GM12878 (cell line): ENCODE data around the gene SLTM. TPM values are rescaled to one million over a fixed set of nuclear protein-coding genes. Genes with fewer than 3 reads are reported as not detected.

Experiments
- ATAC-seq: fragments of 200-7000 bp; cut with Tn5 transposase; 3 replicates; pipeline ENCODE4 v1.9.1; 2020; ENCODE audit warnings: mild to moderate bottlenecking, moderate library complexity
- BruUV-seq: library from RNA; stranded (reverse); fragments of 400-500 nt; replicated peaks from 2 replicates; lab custom pipeline; 2021; lab: Mats Ljungman, UMichigan
- CTCF ChIA-PET: fragments of 300-600 bp; sonication (Branson Sonifier 250); formaldehyde crosslinking; extraction: SDS; loops from one replicate; lab custom pipeline; 2021; ENCODE audit warnings: inconsistent platforms; lab: Yijun Ruan, JAX
- POLR2A ChIA-PET: fragments of 350-600 bp; formaldehyde crosslinking; extraction: SDS; loops from one replicate; lab custom pipeline; 2021; ENCODE audit warnings: inconsistent platforms; lab: Charles Lee
- RAD21 ChIA-PET: fragments of 300-600 bp; sonication (Branson Sonifier 250); formaldehyde crosslinking; loops from one replicate; lab custom pipeline; 2023; ENCODE audit warnings: antibody characterized with exemption; ENCODE audit not compliant: unreplicated experiment; lab: Charles Lee
- SMC1A ChIA-PET: fragments of 300-600 bp; sonication (Branson Sonifier 250); formaldehyde crosslinking; loops from one replicate; lab custom pipeline; 2023; ENCODE audit not compliant: unreplicated experiment, uncharacterized antibody; lab: Charles Lee
- DNase-seq: peaks from one replicate; pipeline ENCODE4 v3.0.0-alpha.2; 2011; ENCODE audit warnings: low read depth, low spot score
- FAIRE-seq: peaks from 3 replicates; lab custom pipeline; 2011; peaks lifted over from hg19 to GRCh38; lab: Jason Lieb, UNC
- H2AFZ ChIP-seq: 2 replicates; pipeline ENCODE4 v1.6.0; 2011; ENCODE audit warnings: low read depth, low read length, control low read depth; ENCODE audit not compliant: control insufficient read depth
- H3K27ac ChIP-seq: 2 replicates; pipeline ENCODE4 v1.5.1; 2011; ENCODE audit warnings: control low read depth; ENCODE audit not compliant: control insufficient read depth, insufficient read depth
- H3K27me3 ChIP-seq, 2 experiments: replicated peaks in 1 of 2; 2 replicates each; pipeline versions ENCODE4 v1.6.0 to v1.6.1; 2011; ENCODE audit warnings: low read length in 1 of 2; ENCODE audit not compliant: control insufficient read depth in 2 of 2, insufficient read depth in 2 of 2
- H3K36me3 ChIP-seq, 2 experiments: 2 replicates each; pipeline ENCODE4 v1.5.1; 2011; ENCODE audit warnings: low read length in 1 of 2; ENCODE audit not compliant: control insufficient read depth in 2 of 2, insufficient read depth in 2 of 2
- H3K4me1 ChIP-seq: 2 replicates; pipeline ENCODE4 v1.6.1; 2011; ENCODE audit warnings: mild to moderate bottlenecking, low read length, moderate library complexity, mixed read lengths; ENCODE audit not compliant: control insufficient read depth, insufficient read depth
- H3K4me2 ChIP-seq: 2 replicates; pipeline ENCODE4 v1.6.0; 2011; ENCODE audit warnings: control low read depth; ENCODE audit not compliant: control insufficient read depth, insufficient read depth
- H3K4me3 ChIP-seq: fragments of 200-600 bp; sonication (generic); 2 replicates; pipeline ENCODE4 v1.5.1; 2016
- H3K79me2 ChIP-seq: 2 replicates; pipeline ENCODE4 v1.6.0; 2011; ENCODE audit warnings: low read length; ENCODE audit not compliant: control insufficient read depth, insufficient read depth
- H3K9ac ChIP-seq: 2 replicates; pipeline ENCODE4 v1.8.0; 2011; ENCODE audit warnings: low read length, control low read depth, mixed read lengths; ENCODE audit not compliant: control insufficient read depth, insufficient read depth
- H3K9me3 ChIP-seq: replicated peaks from 3 replicates; pipeline ENCODE4 v1.5.1; 2011; ENCODE audit warnings: mild to moderate bottlenecking, low read length; ENCODE audit not compliant: control insufficient read depth, insufficient read depth
- H4K20me1 ChIP-seq: 2 replicates; pipeline ENCODE4 v1.6.0; 2011; ENCODE audit not compliant: control insufficient read depth, insufficient read depth
- NR2F1 ChIP-seq: fragments of 450-650 bp; conservative IDR thresholded peaks from 2 replicates; pipeline ENCODE4 v1.6.1; 2017; ENCODE audit warnings: mild to moderate bottlenecking
- NRF1 ChIP-seq: conservative IDR thresholded peaks from 2 replicates; pipeline ENCODE4 v1.6.1; 2011; ENCODE audit warnings: mild to moderate bottlenecking, low read depth, low read length, improper control_type of control experiment
- ZZZ3 ChIP-seq: IDR thresholded peaks from 2 replicates; pipeline ENCODE4 v1.6.1; 2011; ENCODE audit warnings: low read depth; ENCODE audit not compliant: control insufficient read depth, insufficient read length
- WGBS: methylation state at CpG from one replicate; pipeline ENCODE4 v1.1.6; 2016; ENCODE audit warnings: low lambda C conversion rate; ENCODE audit not compliant: insufficient replicate concordance, insufficient coverage; ENCODE audit errors: missing lambda C conversion rate; 5-methylcytosine and 5-hydroxymethylcytosine counted together
- in situ Hi-C: fragments of 300-500 bp; cut with MboI; formaldehyde crosslinking; loops from 9 replicates; pipeline ENCODE4 v1.14.3; 2018; ENCODE audit warnings: mixed read lengths
- intact Hi-C: fragments of 100-400 bp; cut with micrococcal nuclease; formaldehyde crosslinking; loops from one replicate; pipeline ENCODE4 v1.14.2; 2022; ENCODE audit not compliant: unreplicated experiment
- polyA plus RNA-seq, 11 experiments: library from polyadenylated mRNA; depleted of rRNA in 4 of 11; unstranded in 6 of 11; stranded (reverse) in 5 of 11; fragments of >200 nt; fragmentation: Nextera tagmentation in 4 of 11; fragmentation: Illumina TruSeq in 1 of 11; extraction: Ambion mirVana in 4 of 11; extraction: Trizol in 1 of 11; gene quantifications; 1 replicate in 1 of 11; 2 replicates in 10 of 11; pipeline versions ENCODE4 v1.2.1 to v1.2.3, GENCODE V29; 2011 to 2016; ENCODE audit warnings: inconsistent platforms in 2 of 11, missing spikeins in 2 of 11, low read depth in 1 of 11
- total RNA-seq, 4 experiments: library from RNA; depleted of rRNA in 3 of 4; stranded (reverse); fragments of >200 nt in 3 of 4; fragmentation: Illumina TruSeq in 1 of 4; extraction: Trizol in 1 of 4; gene quantifications; 2 replicates each; pipeline versions ENCODE4 v1.2.1 to v1.2.3, GENCODE V29; 2013 to 2021
- TF ChIP-seq, protein P1 (sequence below): fragments of 450-650 bp; IDR thresholded peaks from 2 replicates; pipeline ENCODE4 v1.6.1; 2017; ENCODE audit warnings: low read depth, mild to moderate bottlenecking, moderate library complexity
- TF ChIP-seq, protein P2 (sequence below): fragments of 150-350 bp; IDR thresholded peaks from 2 replicates; pipeline ENCODE4 v1.6.1; 2016; ENCODE audit warnings: low read depth, low read length
- TF ChIP-seq, protein P3 (sequence below): IDR thresholded peaks from 2 replicates; pipeline ENCODE4 v1.6.1; 2012; ENCODE audit warnings: mild to moderate bottlenecking, low read depth, low read length

Gene SLTM
- total and polyA plus RNA-seq, 10 of the 15 experiments (the other 5 are each of a cell fraction or from before 2014, with no cell fraction given), result 50.5 to 152 (median 90.9) TPM

GRCh38 chr15:58967479-58967878 is 34.0 kb upstream of the SLTM start:
- CTCF ChIA-PET, result interaction anchor here (0.5 to 1.8 kb wide), 8 partner anchors 10 to 562 kb away, joined by 3 to 5 read pairs (median 3); no protein-coding TSS in a partner anchor
- no peaks in the 10 kb centered on the region for H4K20me1 ChIP-seq
- H3K9ac ChIP-seq, result no peak overlapping the region
- SMC1A ChIA-PET, result interaction anchor here (1.0 to 1.8 kb wide), 2 partner anchors 12 to 32 kb away, joined by 3 to 8 read pairs; no protein-coding TSS in a partner anchor
- BruUV-seq, result no TSS peak
- no peak overlapping the region for H3K4me3 ChIP-seq
- H3K27ac ChIP-seq, result no peak overlapping the region
- no peak overlapping the region for H2AFZ ChIP-seq
- DNase-seq (no peak), ATAC-seq (no peak), FAIRE-seq (no peak)
- no peak overlapping the region for H3K4me2 ChIP-seq
- no peaks in the 10 kb centered on the region for H3K36me3 ChIP-seq
- no peaks in the 10 kb centered on the region for H3K27me3 ChIP-seq
- POLR2A ChIA-PET, result no interaction called here
- no peaks in the 10 kb centered on the region for H3K9me3 ChIP-seq
- RAD21 ChIA-PET, result no interaction called here
- intact Hi-C loops, result no loop called here
- H3K79me2 ChIP-seq, result no peaks in the 10 kb centered on the region
- 76% methylated on average over 2 of the region's 2 CpGs for WGBS
- H3K4me1 ChIP-seq, result no peaks in the 10 kb centered on the region; the same call in 1 of the 2 replicates
- in situ Hi-C loops, result no loop called here
- TF ChIP-seq, protein P1, sequence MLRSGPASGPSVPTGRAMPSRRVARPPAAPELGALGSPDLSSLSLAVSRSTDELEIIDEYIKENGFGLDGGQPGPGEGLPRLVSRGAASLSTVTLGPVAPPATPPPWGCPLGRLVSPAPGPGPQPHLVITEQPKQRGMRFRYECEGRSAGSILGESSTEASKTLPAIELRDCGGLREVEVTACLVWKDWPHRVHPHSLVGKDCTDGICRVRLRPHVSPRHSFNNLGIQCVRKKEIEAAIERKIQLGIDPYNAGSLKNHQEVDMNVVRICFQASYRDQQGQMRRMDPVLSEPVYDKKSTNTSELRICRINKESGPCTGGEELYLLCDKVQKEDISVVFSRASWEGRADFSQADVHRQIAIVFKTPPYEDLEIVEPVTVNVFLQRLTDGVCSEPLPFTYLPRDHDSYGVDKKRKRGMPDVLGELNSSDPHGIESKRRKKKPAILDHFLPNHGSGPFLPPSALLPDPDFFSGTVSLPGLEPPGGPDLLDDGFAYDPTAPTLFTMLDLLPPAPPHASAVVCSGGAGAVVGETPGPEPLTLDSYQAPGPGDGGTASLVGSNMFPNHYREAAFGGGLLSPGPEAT, result no peak
- TF ChIP-seq NRF1 (no peak), ZZZ3 (no peak), NR2F1 (no peak)
- TF ChIP-seq, protein P2, sequence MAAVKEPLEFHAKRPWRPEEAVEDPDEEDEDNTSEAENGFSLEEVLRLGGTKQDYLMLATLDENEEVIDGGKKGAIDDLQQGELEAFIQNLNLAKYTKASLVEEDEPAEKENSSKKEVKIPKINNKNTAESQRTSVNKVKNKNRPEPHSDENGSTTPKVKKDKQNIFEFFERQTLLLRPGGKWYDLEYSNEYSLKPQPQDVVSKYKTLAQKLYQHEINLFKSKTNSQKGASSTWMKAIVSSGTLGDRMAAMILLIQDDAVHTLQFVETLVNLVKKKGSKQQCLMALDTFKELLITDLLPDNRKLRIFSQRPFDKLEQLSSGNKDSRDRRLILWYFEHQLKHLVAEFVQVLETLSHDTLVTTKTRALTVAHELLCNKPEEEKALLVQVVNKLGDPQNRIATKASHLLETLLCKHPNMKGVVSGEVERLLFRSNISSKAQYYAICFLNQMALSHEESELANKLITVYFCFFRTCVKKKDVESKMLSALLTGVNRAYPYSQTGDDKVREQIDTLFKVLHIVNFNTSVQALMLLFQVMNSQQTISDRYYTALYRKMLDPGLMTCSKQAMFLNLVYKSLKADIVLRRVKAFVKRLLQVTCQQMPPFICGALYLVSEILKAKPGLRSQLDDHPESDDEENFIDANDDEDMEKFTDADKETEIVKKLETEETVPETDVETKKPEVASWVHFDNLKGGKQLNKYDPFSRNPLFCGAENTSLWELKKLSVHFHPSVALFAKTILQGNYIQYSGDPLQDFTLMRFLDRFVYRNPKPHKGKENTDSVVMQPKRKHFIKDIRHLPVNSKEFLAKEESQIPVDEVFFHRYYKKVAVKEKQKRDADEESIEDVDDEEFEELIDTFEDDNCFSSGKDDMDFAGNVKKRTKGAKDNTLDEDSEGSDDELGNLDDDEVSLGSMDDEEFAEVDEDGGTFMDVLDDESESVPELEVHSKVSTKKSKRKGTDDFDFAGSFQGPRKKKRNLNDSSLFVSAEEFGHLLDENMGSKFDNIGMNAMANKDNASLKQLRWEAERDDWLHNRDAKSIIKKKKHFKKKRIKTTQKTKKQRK, result no peak
- TF ChIP-seq, protein P3, sequence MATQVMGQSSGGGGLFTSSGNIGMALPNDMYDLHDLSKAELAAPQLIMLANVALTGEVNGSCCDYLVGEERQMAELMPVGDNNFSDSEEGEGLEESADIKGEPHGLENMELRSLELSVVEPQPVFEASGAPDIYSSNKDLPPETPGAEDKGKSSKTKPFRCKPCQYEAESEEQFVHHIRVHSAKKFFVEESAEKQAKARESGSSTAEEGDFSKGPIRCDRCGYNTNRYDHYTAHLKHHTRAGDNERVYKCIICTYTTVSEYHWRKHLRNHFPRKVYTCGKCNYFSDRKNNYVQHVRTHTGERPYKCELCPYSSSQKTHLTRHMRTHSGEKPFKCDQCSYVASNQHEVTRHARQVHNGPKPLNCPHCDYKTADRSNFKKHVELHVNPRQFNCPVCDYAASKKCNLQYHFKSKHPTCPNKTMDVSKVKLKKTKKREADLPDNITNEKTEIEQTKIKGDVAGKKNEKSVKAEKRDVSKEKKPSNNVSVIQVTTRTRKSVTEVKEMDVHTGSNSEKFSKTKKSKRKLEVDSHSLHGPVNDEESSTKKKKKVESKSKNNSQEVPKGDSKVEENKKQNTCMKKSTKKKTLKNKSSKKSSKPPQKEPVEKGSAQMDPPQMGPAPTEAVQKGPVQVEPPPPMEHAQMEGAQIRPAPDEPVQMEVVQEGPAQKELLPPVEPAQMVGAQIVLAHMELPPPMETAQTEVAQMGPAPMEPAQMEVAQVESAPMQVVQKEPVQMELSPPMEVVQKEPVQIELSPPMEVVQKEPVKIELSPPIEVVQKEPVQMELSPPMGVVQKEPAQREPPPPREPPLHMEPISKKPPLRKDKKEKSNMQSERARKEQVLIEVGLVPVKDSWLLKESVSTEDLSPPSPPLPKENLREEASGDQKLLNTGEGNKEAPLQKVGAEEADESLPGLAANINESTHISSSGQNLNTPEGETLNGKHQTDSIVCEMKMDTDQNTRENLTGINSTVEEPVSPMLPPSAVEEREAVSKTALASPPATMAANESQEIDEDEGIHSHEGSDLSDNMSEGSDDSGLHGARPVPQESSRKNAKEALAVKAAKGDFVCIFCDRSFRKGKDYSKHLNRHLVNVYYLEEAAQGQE, result no peak
